H1 (cell line): Measurements from ENCODE around the gene TAMM41. TPM values are rescaled to one million over a fixed set of nuclear protein-coding genes. Genes with fewer than 3 reads are reported as not detected.

Source experiments
- CTCF ChIA-PET: fragments of 300-600 bp; sonication (Branson Sonifier 250); formaldehyde crosslinking; loops from one replicate; lab custom pipeline; 2021; ENCODE audit not compliant: partially characterized antibody; lab: Charles Lee
- POLR2A ChIA-PET: fragments of 300-600 bp; sonication (Branson Sonifier 250); formaldehyde crosslinking; loops from one replicate; lab custom pipeline; 2021; ENCODE audit warnings: inconsistent platforms; ENCODE audit not compliant: partially characterized antibody; lab: Charles Lee
- DNase-seq, 2 experiments: peaks; one replicate each; pipeline versions ENCODE4 v3.0.0 to v3.0.0-alpha.2; 2010 to 2022; ENCODE audit warnings: low spot score in 2 of 2, low read depth in 1 of 2, mixed read lengths in 1 of 2
- FAIRE-seq: peaks from 2 replicates; lab custom pipeline; 2011; peaks lifted over from hg19 to GRCh38; lab: Jason Lieb, UNC
- H2AFZ ChIP-seq: 2 replicates; pipeline ENCODE4 v1.8.1; 2012; ENCODE audit warnings: low read length, inconsistent platforms
- H2AK5ac ChIP-seq: 2 replicates; pipeline ENCODE4 v1.6.1; 2013; ENCODE audit warnings: low read depth, low read length
- H2BK120ac ChIP-seq: replicated peaks from 2 replicates; pipeline ENCODE3; 2013; ENCODE audit warnings: low read depth, low read length, inconsistent platforms
- H2BK12ac ChIP-seq: 2 replicates; pipeline ENCODE4 v1.6.1; 2013; ENCODE audit warnings: low read depth, low read length
- H2BK15ac ChIP-seq: 2 replicates; pipeline ENCODE4 v1.6.1; 2013; ENCODE audit warnings: low read length
- H2BK20ac ChIP-seq: 2 replicates; pipeline ENCODE4 v1.6.1; 2013; ENCODE audit warnings: low read length
- H2BK5ac ChIP-seq: 2 replicates; pipeline ENCODE4 v1.6.1; 2013; ENCODE audit warnings: low read depth, low read length
- H3K14ac ChIP-seq: 2 replicates; pipeline ENCODE4 v1.6.1; 2013; ENCODE audit warnings: inconsistent platforms; ENCODE audit not compliant: insufficient read length
- H3K18ac ChIP-seq: 2 replicates; pipeline ENCODE4 v1.6.1; 2013; ENCODE audit warnings: low read length; ENCODE audit errors: extremely low read depth
- H3K23ac ChIP-seq: 2 replicates; pipeline ENCODE4 v1.6.1; 2013; ENCODE audit warnings: inconsistent platforms; ENCODE audit not compliant: insufficient read length
- H3K23me2 ChIP-seq: 2 replicates; pipeline ENCODE4 v1.6.1; 2013; ENCODE audit warnings: low read depth, low read length
- H3K27ac ChIP-seq: 2 replicates; pipeline ENCODE4 v1.6.1; 2011; ENCODE audit warnings: low read depth, low read length, inconsistent platforms
- H3K27me3 ChIP-seq, 4 experiments: replicated peaks in 1 of 4; 1 replicate in 1 of 4; 2 replicates in 3 of 4; pipeline versions ENCODE4 v1.6.1 to v1.8.1; 2011 to 2013; ENCODE audit warnings: low read length in 3 of 4, mild to moderate bottlenecking in 3 of 4, inconsistent platforms in 2 of 4, mixed read lengths in 2 of 4, moderate library complexity in 1 of 4; ENCODE audit not compliant: control insufficient read depth in 3 of 4, insufficient read depth in 3 of 4; ENCODE audit errors: extremely low read depth in 1 of 4
- H3K36me3 ChIP-seq, 4 experiments: 2 replicates each; pipeline versions ENCODE4 v1.6.1 to v1.8.1; 2011 to 2013; ENCODE audit warnings: mild to moderate bottlenecking in 4 of 4, low read length in 3 of 4, moderate library complexity in 2 of 4, control low read depth in 1 of 4, inconsistent platforms in 1 of 4; ENCODE audit not compliant: insufficient read depth in 4 of 4, control insufficient read depth in 2 of 4
- H3K4ac ChIP-seq: replicated peaks from 2 replicates; pipeline ENCODE3; 2013; ENCODE audit warnings: low read length, low read depth, mixed read lengths, inconsistent platforms; ENCODE audit not compliant: insufficient read length
- H3K4me1 ChIP-seq, 4 experiments: replicated peaks in 1 of 4; 1 replicate in 1 of 4; 2 replicates in 3 of 4; pipeline versions ENCODE4 v1.6.1 to v1.8.1; 2011 to 2013; ENCODE audit warnings: low read length in 3 of 4, inconsistent platforms in 2 of 4, mixed read lengths in 1 of 4; ENCODE audit not compliant: insufficient read depth in 4 of 4, control insufficient read depth in 3 of 4
- H3K4me2 ChIP-seq, 2 experiments: 2 replicates each; pipeline versions ENCODE4 v1.6.1 to v1.8.1; 2011 to 2013; ENCODE audit warnings: low read depth in 2 of 2, low read length in 2 of 2, control low read depth in 1 of 2, inconsistent platforms in 1 of 2, mild to moderate bottlenecking in 1 of 2; ENCODE audit not compliant: insufficient read depth in 1 of 2
- H3K4me3 ChIP-seq, 4 experiments: fragments of 200-600, 300-600 bp in 1 of 4; sonication (generic), shearing (Covaris generic), sonication (Bioruptor Twin) in 1 of 4; 2 replicates each; pipeline versions ENCODE4 v1.5.1 to v1.8.1; 2011 to 2016; ENCODE audit warnings: low read length in 4 of 4, low read depth in 3 of 4, control low read depth in 2 of 4, inconsistent platforms in 2 of 4, mild to moderate bottlenecking in 2 of 4, mixed read lengths in 1 of 4, moderate library complexity in 1 of 4; ENCODE audit not compliant: insufficient read depth in 2 of 4; ENCODE audit errors: extremely low read depth in 1 of 4
- H3K56ac ChIP-seq: replicated peaks from 2 replicates; pipeline ENCODE3; 2013; ENCODE audit warnings: low read depth, mild to moderate bottlenecking, mixed read lengths, low read length, inconsistent platforms; ENCODE audit not compliant: insufficient read length
- H3K79me1 ChIP-seq: 2 replicates; pipeline ENCODE4 v1.6.1; 2013; ENCODE audit warnings: low read depth, low read length, control low read depth
- H3K79me2 ChIP-seq, 2 experiments: 2 replicates each; pipeline versions ENCODE4 v1.6.1 to v1.8.1; 2012 to 2013; ENCODE audit warnings: low read length in 2 of 2, mild to moderate bottlenecking in 2 of 2, inconsistent platforms in 1 of 2; ENCODE audit not compliant: insufficient read depth in 2 of 2, control insufficient read depth in 1 of 2
- H3K9ac ChIP-seq, 4 experiments: replicated peaks in 1 of 4; 1 replicate in 1 of 4; 2 replicates in 3 of 4; pipeline versions ENCODE4 v1.6.1 to v1.8.1; 2011 to 2013; ENCODE audit warnings: low read depth in 3 of 4, low read length in 3 of 4, control low read depth in 2 of 4, mild to moderate bottlenecking in 2 of 4, moderate library complexity in 2 of 4, inconsistent platforms in 1 of 4; ENCODE audit errors: extremely low read depth in 1 of 4
- H3K9me3 ChIP-seq, 2 experiments: 2 replicates each; pipeline versions ENCODE4 v1.6.1 to v1.8.1; 2012 to 2013; ENCODE audit warnings: mild to moderate bottlenecking in 2 of 2, moderate library complexity in 2 of 2, control low read depth in 1 of 2, inconsistent platforms in 1 of 2, low read depth in 1 of 2, low read length in 1 of 2, mixed read lengths in 1 of 2; ENCODE audit not compliant: insufficient read depth in 2 of 2
- H4K20me1 ChIP-seq, 2 experiments: replicated peaks in 1 of 2; 2 replicates each; pipeline versions ENCODE3 to v1.8.1; 2011 to 2013; ENCODE audit warnings: inconsistent platforms in 2 of 2, low read length in 2 of 2, mild to moderate bottlenecking in 1 of 2; ENCODE audit not compliant: insufficient read depth in 2 of 2, control insufficient read depth in 1 of 2
- H4K5ac ChIP-seq: 2 replicates; pipeline ENCODE4 v1.6.1; 2013; ENCODE audit warnings: low read length, low read depth, mixed read lengths, inconsistent platforms; ENCODE audit not compliant: insufficient read length
- H4K8ac ChIP-seq: 2 replicates; pipeline ENCODE4 v1.8.0; 2013; ENCODE audit warnings: mild to moderate bottlenecking, moderate library complexity, low read length, inconsistent platforms; ENCODE audit not compliant: insufficient read depth; ENCODE audit errors: extremely low read depth
- H4K91ac ChIP-seq: replicated peaks from 2 replicates; pipeline ENCODE3; 2013; ENCODE audit warnings: low read length, mixed read lengths, inconsistent platforms; ENCODE audit not compliant: insufficient read length
- HDAC2 ChIP-seq, 2 experiments: fragments of 300-600 bp in 1 of 2; sonication (generic) in 1 of 2; IDR thresholded peaks; 2 replicates each; pipeline ENCODE4 v1.6.1; 2011 to 2012; ENCODE audit warnings: low read depth in 2 of 2, low read length in 2 of 2, mild to moderate bottlenecking in 2 of 2, moderate library complexity in 2 of 2, borderline replicate concordance in 1 of 2, inconsistent platforms in 1 of 2
- MAFK ChIP-seq: IDR thresholded peaks from 2 replicates; pipeline ENCODE4 v1.6.1; 2012; ENCODE audit warnings: low read depth, mild to moderate bottlenecking, improper control_type of control experiment, low read length
- WGBS, 2 experiments: shearing (Covaris generic) in 1 of 2; methylation state at CpG; one replicate each; pipeline versions ENCODE4 v1.1.6 to v1.1.7; 2013 to 2015; ENCODE audit warnings: low lambda C conversion rate in 2 of 2, mixed read lengths in 2 of 2, inconsistent platforms in 1 of 2, low coverage in 1 of 2, missing lambda C conversion rate in 1 of 2; ENCODE audit not compliant: insufficient replicate concordance in 2 of 2, insufficient coverage in 1 of 2, insufficient read length in 1 of 2; ENCODE audit errors: extremely low coverage in 1 of 2, missing lambda C conversion rate in 1 of 2; 5-methylcytosine and 5-hydroxymethylcytosine counted together
- polyA plus RNA-seq, 7 experiments: library from polyadenylated mRNA; depleted of rRNA in 3 of 7; stranded (reverse) in 5 of 7; unstranded in 2 of 7; fragments of >200 nt in 5 of 7; fragments of 200-250 nt in 2 of 7; gene quantifications; 1 replicate in 5 of 7; 2 replicates in 1 of 7; 4 replicates in 1 of 7; pipeline versions ENCODE4 v1.2.1 to v1.2.3, GENCODE V29; 2011 to 2013; ENCODE audit warnings: missing spikeins in 2 of 7, mixed read lengths in 2 of 7
- total RNA-seq: library from RNA; stranded (reverse); fragmentation: NEBNext Ultra II Directional; extraction: Animal tissue kit (Norgen Biotek cat#: 25700); gene quantifications from 2 replicates; pipeline ENCODE4 v1.2.1, GENCODE V29; 2021

Gene TAMM41
- total and polyA plus RNA-seq, 2 of the 8 experiments (the other 6 are each of a cell fraction or from before 2014, with no cell fraction given), result 16.9 to 22.5 TPM

DNA sequence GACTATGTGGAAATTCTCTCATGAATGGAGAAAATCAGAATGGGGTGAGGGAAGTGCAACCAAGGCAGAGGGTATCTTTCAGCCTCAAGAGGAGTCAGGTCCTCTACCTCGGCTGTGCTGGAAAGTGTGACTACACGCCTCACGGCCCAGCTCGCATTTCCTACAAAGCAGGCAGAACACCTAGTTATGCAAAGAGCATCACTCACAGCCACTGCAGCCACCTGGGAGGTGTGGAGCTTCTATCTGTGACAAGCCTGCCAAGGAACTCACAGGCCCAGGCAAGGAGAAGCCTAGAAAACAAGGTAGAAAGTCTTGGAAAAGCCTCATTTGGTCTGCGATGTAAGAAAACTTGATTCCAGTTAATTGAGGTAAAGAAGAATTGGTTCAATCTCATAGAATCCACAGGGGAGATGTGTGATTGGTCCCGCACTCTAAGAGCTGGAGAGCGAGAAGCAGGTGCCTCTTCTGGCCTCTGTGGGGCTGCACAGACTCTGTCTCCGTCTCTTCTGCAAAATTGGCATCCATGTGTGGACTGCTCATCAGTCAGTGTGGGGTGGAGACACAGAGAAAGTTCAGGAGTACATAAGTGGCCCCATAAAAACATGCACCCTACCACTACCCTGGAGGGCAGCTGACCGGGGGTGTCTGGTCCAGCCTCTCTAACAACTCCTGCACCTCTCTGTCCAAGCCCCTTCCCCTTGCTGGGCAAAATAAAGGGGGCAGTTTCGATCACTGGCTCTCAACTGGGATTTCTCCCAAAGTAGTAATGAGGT, 76.8 kb downstream of the TAMM41 start:
- Histone ChIP-seq H2BK120ac (no peak overlapping the region), H3K23me2 (no peaks in the 10 kb centered on the region), H4K91ac (no peak overlapping the region), H3K4me3 (peak overlapping the region in 3 of 4 experiments; percentile 12 to 40 (median 32); a peak in 5 of 8 replicates), H3K14ac (no peak overlapping the region), H2BK12ac (peak overlapping the region; percentile 68; the same call in 1 of the 2 replicates), H2BK5ac (no peak overlapping the region), H3K9me3 (no peaks in the 10 kb centered on the region), H2BK15ac (no peak overlapping the region), H3K36me3 (no peaks in the 10 kb centered on the region), H2AK5ac (peak overlapping the region; percentile 24; the same call in 1 of the 2 replicates), H4K8ac (no peak overlapping the region), H3K18ac (no peak overlapping the region), H3K4me1 (peaks cover 4 to 13% (median 6%) of the 10 kb centered on the region in 4 experiments; a peak in 6 of 7 replicates), H2BK20ac (no peak overlapping the region), H3K27me3 (peaks cover 0 to 2% (median 0%) of the 10 kb centered on the region in 4 experiments; a peak in 3 of 7 replicates), H4K5ac (no peak overlapping the region), H3K27ac (no peak overlapping the region), H3K23ac (no peak overlapping the region), H3K79me2 (no peaks in the 10 kb centered on the region), H2AFZ (peak overlapping the region; percentile 75; the same call in 1 of the 2 replicates), H3K79me1 (no peaks in the 10 kb centered on the region), H3K56ac (no peak overlapping the region), H3K4ac (no peak overlapping the region), H3K4me2 (peak overlapping the region; percentile 46 to 67), H3K9ac (peak overlapping the region in 2 of 4 experiments; percentile 25 to 34; a peak in 1 of 7 replicates), H4K20me1 (no peaks in the 10 kb centered on the region)
- peak in 1 of 2 experiments; percentile 65 for DNase-seq
- ChIA-PET CTCF (interaction anchor here (0.7 to 2.5 kb wide), 11 partner anchors 9 to 390 kb away, joined by 3 to 9 read pairs (median 4); no protein-coding TSS in a partner anchor), POLR2A (interaction anchor here (0.6 to 1.4 kb wide), 6 partner anchors 10 to 59 kb away, joined by 3 to 6 read pairs (median 3); no protein-coding TSS in a partner anchor)
- WGBS, 2 experiments, result 81% methylated on average over 10 of the region's 10 CpGs; no CpG with 5 or more reads in 1 of the 2 experiments
- no peak for FAIRE-seq
- TF ChIP-seq HDAC2 (IDR thresholded peaks at IDR 0.05; ENCODE audit: borderline replicate concordance in 1 of 2, low read depth in 2 of 2, low read length in 2 of 2), result no peak
- TF ChIP-seq MAFK, result no peak
